HL-60 (cell line): ENCODE measurements around the gene CDHR3.

Experiments used
- CTCF ChIP-seq: IDR thresholded peaks from one replicate; pipeline ENCODE4 v1.5.1; 2011; ENCODE audit warnings: low read length, control low read depth, inconsistent platforms; ENCODE audit not compliant: insufficient read depth
- GABPA ChIP-seq: IDR thresholded peaks from 2 replicates; pipeline ENCODE4 v1.6.1; 2012; ENCODE audit warnings: low read depth
- POLR2AphosphoS5 ChIP-seq: IDR thresholded peaks from 2 replicates; pipeline ENCODE4 v1.6.1; 2012; ENCODE audit warnings: low read depth
- REST ChIP-seq: IDR thresholded peaks from 2 replicates; pipeline ENCODE4 v1.6.1; 2012; ENCODE audit warnings: low read depth; ENCODE audit not compliant: insufficient replicate concordance

GRCh38 chr7:106015381-106016218 is 52.5 kb downstream of the CDHR3 start:
- TF ChIP-seq POLR2AphosphoS5, result no peak
- TF ChIP-seq REST, result no peak
- TF ChIP-seq CTCF, result no peak
- TF ChIP-seq GABPA, result no peak
